GM12878 (cell line): ENCODE measurements around the gene KIRREL3.

Experiments used
- BACH1 ChIP-seq: fragments of 450-650 bp; IDR thresholded peaks from 2 replicates; pipeline ENCODE4 v1.6.1; 2017; ENCODE audit warnings: mild to moderate bottlenecking, borderline replicate concordance
- CHD4 ChIP-seq: fragments of 200-600 bp; sonication (generic); IDR thresholded peaks from 2 replicates; pipeline ENCODE4 v1.6.1; 2016; ENCODE audit warnings: mild to moderate bottlenecking
- ESRRA ChIP-seq: IDR thresholded peaks from 2 replicates; pipeline ENCODE4 v1.6.1; 2012; ENCODE audit warnings: mild to moderate bottlenecking, low read length, improper control_type of control experiment
- EZH2 ChIP-seq: IDR thresholded peaks from 2 replicates; pipeline ENCODE4 v1.6.1; 2012; ENCODE audit warnings: low read depth, mild to moderate bottlenecking, control low read depth, inconsistent platforms, low read length, borderline replicate concordance; ENCODE audit not compliant: control insufficient read depth
- KAT2A ChIP-seq: conservative IDR thresholded peaks from 2 replicates; pipeline ENCODE4 v1.6.1; 2011; ENCODE audit warnings: low read depth, low read length; ENCODE audit not compliant: control insufficient read depth
- KDM1A ChIP-seq: fragments of 200-600 bp; sonication (generic); IDR thresholded peaks from 2 replicates; pipeline ENCODE4 v1.6.1; 2016; ENCODE audit warnings: borderline replicate concordance
- POLR2A ChIP-seq: IDR thresholded peaks from 2 replicates; pipeline ENCODE4 v1.6.1; 2011; ENCODE audit warnings: low read depth, mild to moderate bottlenecking, low read length
- POLR2AphosphoS5 ChIP-seq: IDR thresholded peaks from 2 replicates; pipeline ENCODE4 v1.6.1; 2011; ENCODE audit warnings: mild to moderate bottlenecking, low read length, inconsistent platforms
- POU2F2 ChIP-seq: IDR thresholded peaks from 3 replicates; pipeline ENCODE4 v1.6.1; 2011; ENCODE audit warnings: low read depth, mild to moderate bottlenecking, low read length, borderline replicate concordance
- RAD51 ChIP-seq: fragments of 450-650 bp; IDR thresholded peaks from 2 replicates; pipeline ENCODE4 v1.6.1; 2016; ENCODE audit warnings: moderate library complexity, mild to moderate bottlenecking, inconsistent platforms
- SPI1 ChIP-seq: IDR thresholded peaks from 2 replicates; pipeline ENCODE4 v1.6.1; 2011; ENCODE audit warnings: low read depth, mild to moderate bottlenecking, low read length, moderate library complexity, borderline replicate concordance; ENCODE audit not compliant: insufficient read depth
- TF ChIP-seq, protein P1 (sequence below), 3 experiments: IDR thresholded peaks in 2 of 3; conservative IDR thresholded peaks in 1 of 3; 2 replicates each; pipeline ENCODE4 v1.5.1; 2011; ENCODE audit warnings: low read depth in 3 of 3, low read length in 3 of 3, mild to moderate bottlenecking in 3 of 3, control low read depth in 2 of 3, moderate library complexity in 2 of 3, inconsistent platforms in 1 of 3, mixed read lengths in 1 of 3; ENCODE audit not compliant: control insufficient read depth in 2 of 3, insufficient read depth in 1 of 3; ENCODE audit errors: extremely low read depth in 1 of 3

DNA sequence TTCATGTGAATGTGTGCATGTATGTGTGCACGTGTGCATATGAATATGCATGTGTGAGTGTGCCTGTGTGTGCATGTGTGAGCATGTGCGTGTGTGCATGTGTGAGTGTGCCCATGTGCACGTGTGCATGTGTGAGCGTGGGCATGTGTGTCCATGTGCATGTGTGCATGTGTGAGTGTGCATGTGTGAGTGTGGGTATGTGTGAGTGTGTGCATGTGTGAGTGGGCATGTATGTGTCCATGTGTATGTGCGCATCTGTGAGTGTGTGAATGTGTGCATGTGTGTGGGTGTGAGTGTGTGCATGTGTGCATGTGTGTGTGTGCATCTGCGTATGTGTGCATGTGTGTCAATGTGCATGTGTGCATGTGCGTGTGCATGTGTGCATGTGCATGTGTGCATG lies 550.4 kb downstream of the KIRREL3 start:
- TF ChIP-seq, protein P1, sequence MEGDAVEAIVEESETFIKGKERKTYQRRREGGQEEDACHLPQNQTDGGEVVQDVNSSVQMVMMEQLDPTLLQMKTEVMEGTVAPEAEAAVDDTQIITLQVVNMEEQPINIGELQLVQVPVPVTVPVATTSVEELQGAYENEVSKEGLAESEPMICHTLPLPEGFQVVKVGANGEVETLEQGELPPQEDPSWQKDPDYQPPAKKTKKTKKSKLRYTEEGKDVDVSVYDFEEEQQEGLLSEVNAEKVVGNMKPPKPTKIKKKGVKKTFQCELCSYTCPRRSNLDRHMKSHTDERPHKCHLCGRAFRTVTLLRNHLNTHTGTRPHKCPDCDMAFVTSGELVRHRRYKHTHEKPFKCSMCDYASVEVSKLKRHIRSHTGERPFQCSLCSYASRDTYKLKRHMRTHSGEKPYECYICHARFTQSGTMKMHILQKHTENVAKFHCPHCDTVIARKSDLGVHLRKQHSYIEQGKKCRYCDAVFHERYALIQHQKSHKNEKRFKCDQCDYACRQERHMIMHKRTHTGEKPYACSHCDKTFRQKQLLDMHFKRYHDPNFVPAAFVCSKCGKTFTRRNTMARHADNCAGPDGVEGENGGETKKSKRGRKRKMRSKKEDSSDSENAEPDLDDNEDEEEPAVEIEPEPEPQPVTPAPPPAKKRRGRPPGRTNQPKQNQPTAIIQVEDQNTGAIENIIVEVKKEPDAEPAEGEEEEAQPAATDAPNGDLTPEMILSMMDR (IDR thresholded peaks at IDR 0.05 in 2 of 3, conservative IDR thresholded peaks at IDR 0.05 in 1 of 3; ENCODE audit: control insufficient read depth in 2 of 3, extremely low read depth in 1 of 3, insufficient read depth in 1 of 3, low read depth in 3 of 3, low read length in 3 of 3): no peak
- TF ChIP-seq BACH1 (no peak), ESRRA (no peak), CHD4 (no peak), SPI1 (no peak), POLR2A (no peak), POU2F2 (no peak), POLR2AphosphoS5 (no peak), EZH2 (no peak), RAD51 (no peak), KAT2A (no peak), KDM1A (no peak)
